Bronchial epithelial cell (primary cell): Measurements from ENCODE around the gene ZFR2. TPM values are rescaled to one million over a fixed set of nuclear protein-coding genes. Genes with fewer than 3 reads are reported as not detected.

Experiments used
- DNase-seq: peaks from one replicate; pipeline ENCODE4 v3.0.0-alpha.2; 2010; ENCODE audit warnings: low read depth
- FAIRE-seq: peaks from 2 replicates; lab custom pipeline; 2011; peaks lifted over from hg19 to GRCh38; lab: Jason Lieb, UNC
- H3K27me3 ChIP-seq: 2 replicates; pipeline ENCODE4 v1.5.1; 2011; ENCODE audit warnings: low read length; ENCODE audit not compliant: control insufficient read depth, insufficient read depth
- H3K36me3 ChIP-seq: 2 replicates; pipeline ENCODE4 v1.5.1; 2011; ENCODE audit warnings: low read length; ENCODE audit not compliant: control insufficient read depth, insufficient read depth
- H3K4me3 ChIP-seq: 2 replicates; pipeline ENCODE4 v1.5.1; 2011; ENCODE audit warnings: mild to moderate bottlenecking, low read depth, low read length, control low read depth
- total RNA-seq: library from RNA; depleted of rRNA; stranded (reverse); fragments of >200 nt; gene quantifications from 2 replicates; pipeline ENCODE4 v1.2.1, GENCODE V29; 2014
- TF ChIP-seq, protein P1 (sequence below): IDR thresholded peaks from 2 replicates; pipeline ENCODE4 v1.5.1; 2011; ENCODE audit warnings: mild to moderate bottlenecking, moderate library complexity, low read length, control low read depth, inconsistent platforms; ENCODE audit not compliant: insufficient read depth, severe bottlenecking

Gene ZFR2
- total RNA-seq, 1 donor from 2014 or later, result not detected

- DNase-seq, result no peak
Observed at GRCh38 chr19:3765121-3765520, 103.7 kb downstream of the ZFR2 start.

DNA sequence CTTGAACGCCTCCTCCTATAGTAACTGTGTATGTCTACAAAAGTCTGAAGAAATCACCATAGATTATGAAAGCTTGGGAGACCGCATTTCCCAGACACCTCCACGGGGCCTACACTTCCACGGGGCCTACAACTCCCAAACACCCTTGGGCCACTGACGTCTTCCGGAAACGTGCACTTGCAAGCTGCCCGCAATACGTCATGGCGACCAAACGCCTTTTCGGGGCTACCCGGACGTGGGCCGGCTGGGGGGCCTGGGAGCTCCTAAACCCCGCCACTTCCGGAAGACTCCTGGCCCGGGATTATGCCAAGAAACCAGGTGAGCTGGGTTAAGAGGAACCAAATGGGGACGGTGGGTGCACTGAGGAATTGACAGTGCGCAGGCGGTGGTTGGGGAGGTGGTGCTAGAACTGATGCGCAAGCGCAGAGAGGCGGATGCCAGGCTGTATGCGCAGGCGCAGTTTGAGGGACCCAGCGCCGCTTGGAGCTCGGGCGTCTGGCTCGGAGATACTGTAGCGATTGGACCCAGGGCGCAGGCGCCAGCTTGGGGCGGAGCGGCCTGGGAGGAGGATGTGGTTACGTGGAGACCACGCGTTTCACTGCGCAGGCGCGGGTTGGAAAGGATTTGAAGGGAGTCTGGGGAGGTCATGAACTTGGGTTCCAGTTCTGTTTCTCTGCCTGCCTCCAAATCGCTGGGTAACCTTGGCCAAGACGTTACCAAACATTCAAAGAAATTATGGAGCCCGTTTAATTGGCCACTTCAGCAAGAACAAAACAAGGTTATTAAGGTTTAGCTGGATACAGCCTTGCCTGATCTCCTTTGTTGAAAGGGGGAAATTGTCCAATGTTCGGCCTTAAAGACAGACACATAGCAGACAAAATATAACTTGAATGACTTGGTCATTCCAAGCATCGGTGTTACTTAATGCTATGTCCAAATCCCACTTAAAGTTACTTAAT is 106.1 kb downstream of the ZFR2 start, which contains the start of gene MRPL54:
Gene MRPL54 (plus strand): TSS at position 182 of the 959 bp plus-strand sequence. CDS start 19 bp downstream, at position 201.
- TF ChIP-seq, protein P1, sequence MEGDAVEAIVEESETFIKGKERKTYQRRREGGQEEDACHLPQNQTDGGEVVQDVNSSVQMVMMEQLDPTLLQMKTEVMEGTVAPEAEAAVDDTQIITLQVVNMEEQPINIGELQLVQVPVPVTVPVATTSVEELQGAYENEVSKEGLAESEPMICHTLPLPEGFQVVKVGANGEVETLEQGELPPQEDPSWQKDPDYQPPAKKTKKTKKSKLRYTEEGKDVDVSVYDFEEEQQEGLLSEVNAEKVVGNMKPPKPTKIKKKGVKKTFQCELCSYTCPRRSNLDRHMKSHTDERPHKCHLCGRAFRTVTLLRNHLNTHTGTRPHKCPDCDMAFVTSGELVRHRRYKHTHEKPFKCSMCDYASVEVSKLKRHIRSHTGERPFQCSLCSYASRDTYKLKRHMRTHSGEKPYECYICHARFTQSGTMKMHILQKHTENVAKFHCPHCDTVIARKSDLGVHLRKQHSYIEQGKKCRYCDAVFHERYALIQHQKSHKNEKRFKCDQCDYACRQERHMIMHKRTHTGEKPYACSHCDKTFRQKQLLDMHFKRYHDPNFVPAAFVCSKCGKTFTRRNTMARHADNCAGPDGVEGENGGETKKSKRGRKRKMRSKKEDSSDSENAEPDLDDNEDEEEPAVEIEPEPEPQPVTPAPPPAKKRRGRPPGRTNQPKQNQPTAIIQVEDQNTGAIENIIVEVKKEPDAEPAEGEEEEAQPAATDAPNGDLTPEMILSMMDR, result no peak
- Histone ChIP-seq H3K27me3 (no peaks in the 10 kb centered on the region), H3K4me3 (peak within 1 kb of the TSS; percentile 99), H3K36me3 (peaks cover 16% of the 10 kb centered on the region)
- DNase-seq (peak; percentile 96), FAIRE-seq (peak; percentile 28)

More at GRCh38 chr19:3765121-3765520, 103.7 kb downstream of the ZFR2 start:
- Histone ChIP-seq H3K27me3 (no peaks in the 10 kb centered on the region), H3K4me3 (no peak overlapping the region), H3K36me3 (peaks cover 13% of the 10 kb centered on the region)
- TF ChIP-seq, protein P1, result no peak
- FAIRE-seq, result no peak

GRCh38 chr19:3762130-3762473 is 106.7 kb downstream of the ZFR2 start:
- H3K36me3 ChIP-seq, result peaks cover 14% of the 10 kb centered on the region
- H3K4me3 ChIP-seq, result no peak overlapping the region
- H3K27me3 ChIP-seq, result no peaks in the 10 kb centered on the region
- TF ChIP-seq, protein P1, result no peak
- FAIRE-seq (no peak), DNase-seq (no peak)

- TF ChIP-seq, protein P1, result peak; percentile 85
- no peak for FAIRE-seq
Observed at GRCh38 chr19:3761382-3762129, 107.3 kb downstream of the ZFR2 start, which contains the start of gene APBA3. Gene APBA3, minus strand, starts transcription at chr19:3761692. Its CDS starts 1,428 bp downstream, at chr19:3760264.

DNA sequence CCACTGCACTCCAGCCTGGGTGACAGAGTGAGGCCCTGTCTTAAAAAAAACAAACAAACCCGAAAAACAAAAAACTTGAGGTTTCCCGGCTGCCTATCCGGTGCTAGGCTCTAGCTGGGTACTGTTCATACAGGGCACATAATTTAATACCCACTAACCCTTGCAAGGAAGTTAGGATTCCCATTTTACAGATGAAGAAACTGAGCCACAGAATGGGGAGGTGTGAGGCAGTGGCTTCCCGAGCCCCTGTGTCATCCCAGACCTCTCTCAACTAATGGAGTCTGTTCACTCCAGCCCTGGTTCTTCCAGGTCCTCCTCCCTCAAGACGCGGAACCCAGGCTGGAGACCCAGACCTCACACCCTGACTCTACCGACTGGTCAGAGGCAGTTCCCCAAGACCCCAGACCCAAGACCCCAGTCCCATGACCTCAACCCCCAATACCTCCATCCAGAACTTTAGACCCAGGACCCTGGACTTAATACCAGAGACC is 107.9 kb downstream of the ZFR2 start:
- FAIRE-seq, result no peak
- no peaks in the 10 kb centered on the region for H3K27me3 ChIP-seq
- TF ChIP-seq, protein P1, result no peak
- peak overlapping the region; percentile 99 for H3K4me3 ChIP-seq
- H3K36me3 ChIP-seq, result peaks cover 8% of the 10 kb centered on the region
- DNase-seq, result no peak

More at GRCh38 chr19:3761382-3762129, 107.3 kb downstream of the ZFR2 start, which contains the start of gene APBA3:
- Histone ChIP-seq H3K36me3 (peaks cover 10% of the 10 kb centered on the region), H3K4me3 (peak within 1 kb of the TSS; percentile 99), H3K27me3 (no peaks in the 10 kb centered on the region)
- peak; percentile 76 for DNase-seq
